A673 (cell line): ENCODE data around the gene MAP3K3. TPM values are rescaled to one million over a fixed set of nuclear protein-coding genes. Genes with fewer than 3 reads are reported as not detected.

Experiments
- BruUV-seq: library from RNA; stranded (reverse); fragments of 400-500 nt; replicated peaks from 2 replicates; lab custom pipeline; 2021; lab: Mats Ljungman, UMichigan
- CTCF ChIA-PET: fragments of 300-600 bp; sonication (Branson Sonifier 250); formaldehyde crosslinking; loops from one replicate; lab custom pipeline; 2022; ENCODE audit warnings: antibody characterized with exemption; lab: Charles Lee
- POLR2A ChIA-PET: fragments of 300-600 bp; sonication (Branson Sonifier 250); formaldehyde crosslinking; loops from one replicate; lab custom pipeline; 2022; ENCODE audit warnings: antibody characterized with exemption; ENCODE audit not compliant: low non-redundant PET; lab: Charles Lee
- DNase-seq: peaks from one replicate; pipeline ENCODE4 v3.0.0-alpha.2; 2015; ENCODE audit warnings: low spot score
- H3K27ac ChIP-seq: fragments of 200-600 bp; sonication (generic); 2 replicates; pipeline ENCODE4 v1.5.1; 2016; ENCODE audit warnings: mixed run types, low read depth, mild to moderate bottlenecking, mixed read lengths, antibody characterized with exemption, low read length; ENCODE audit not compliant: poor library complexity, severe bottlenecking
- H3K27me3 ChIP-seq: fragments of 200-600 bp; sonication (generic); replicated peaks from 2 replicates; pipeline ENCODE4 v1.6.1; 2017; ENCODE audit warnings: mixed run types, low read depth, mild to moderate bottlenecking, mixed read lengths, antibody characterized with exemption, low read length; ENCODE audit not compliant: insufficient read depth, poor library complexity
- H3K36me3 ChIP-seq: fragments of 200-600 bp; sonication (generic); 2 replicates; pipeline ENCODE4 v1.6.1; 2016; ENCODE audit warnings: mixed run types, mild to moderate bottlenecking, mixed read lengths, antibody characterized with exemption, low read length; ENCODE audit not compliant: insufficient read depth, poor library complexity, severe bottlenecking
- H3K4me1 ChIP-seq: fragments of 200-600 bp; sonication (generic); 2 replicates; pipeline ENCODE4 v1.6.1; 2017; ENCODE audit warnings: mixed run types, mild to moderate bottlenecking, mixed read lengths, antibody characterized with exemption, low read length; ENCODE audit not compliant: insufficient read depth, poor library complexity, severe bottlenecking
- H3K4me3 ChIP-seq: fragments of 200-600 bp; sonication (generic); 2 replicates; pipeline ENCODE4 v1.5.1; 2016; ENCODE audit warnings: low read depth, mixed run types, mild to moderate bottlenecking, mixed read lengths, low read length; ENCODE audit not compliant: poor library complexity, severe bottlenecking
- H3K9me3 ChIP-seq: fragments of 200-600 bp; sonication (generic); 2 replicates; pipeline ENCODE4 v1.6.1; 2016; ENCODE audit warnings: mixed run types, low read depth, mild to moderate bottlenecking, mixed read lengths, antibody characterized with exemption, low read length; ENCODE audit not compliant: poor library complexity, severe bottlenecking
- CTCF ChIP-seq: fragments of 300-800, 200-600 bp; sonication (generic); conservative IDR thresholded peaks from 2 replicates; pipeline ENCODE4 v1.5.1; 2017; ENCODE audit warnings: low read depth, mild to moderate bottlenecking, antibody characterized with exemption, low read length, moderate library complexity, mixed read lengths
- EZH2 ChIP-seq: fragments of 200-600 bp; sonication (generic); IDR thresholded peaks from 2 replicates; pipeline ENCODE4 v1.6.1; 2017; ENCODE audit warnings: borderline replicate concordance, low read depth, mild to moderate bottlenecking, mixed read lengths, antibody characterized with exemption, low read length; ENCODE audit not compliant: poor library complexity, severe bottlenecking
- intact Hi-C: fragments of 100-400 bp; cut with micrococcal nuclease; formaldehyde crosslinking; loops from one replicate; pipeline ENCODE4 v1.10.0; 2022; ENCODE audit not compliant: unreplicated experiment
- total RNA-seq: library from RNA; stranded (reverse); gene quantifications from 2 replicates; pipeline ENCODE4 v1.2.3, GENCODE V29; 2021

MAP3K3 gene
- total RNA-seq, 1 experiment from 2014 or later, result 25.9 TPM

- DNase-seq, result no peak
- BruUV-seq, result no TSS peak
- Histone ChIP-seq H3K4me3 (no peak overlapping the region), H3K9me3 (no peaks in the 10 kb centered on the region), H3K36me3 (no peaks in the 10 kb centered on the region), H3K27ac (no peak overlapping the region), H3K27me3 (no peaks in the 10 kb centered on the region), H3K4me1 (peaks cover 36% of the 10 kb centered on the region)
- ChIA-PET CTCF (no interaction called here), POLR2A (no interaction called here)
- intact Hi-C loops, result loop anchor here (5.0 kb wide), 1 partner anchor 57 kb away; the partner anchor contains the start of gene MAP3K3
- TF ChIP-seq EZH2 (no peak), CTCF (peak; percentile 24; the same call in 1 of the 2 replicates)
Observed at GRCh38 chr17:63679214-63679613, 57.0 kb downstream of the MAP3K3 start.

GRCh38 chr17:63680700-63681099 lies 58.5 kb downstream of the MAP3K3 start:
- no peak overlapping the region for H3K4me3 ChIP-seq
- intact Hi-C loops, result no loop called here
- TF ChIP-seq CTCF (no peak), EZH2 (no peak)
- H3K27me3 ChIP-seq, result no peaks in the 10 kb centered on the region
- peaks cover 31% of the 10 kb centered on the region for H3K4me1 ChIP-seq
- no peaks in the 10 kb centered on the region for H3K9me3 ChIP-seq
- no TSS peak for BruUV-seq
- ChIA-PET CTCF (no interaction called here), POLR2A (no interaction called here)
- H3K27ac ChIP-seq, result no peak overlapping the region
- H3K36me3 ChIP-seq, result no peaks in the 10 kb centered on the region
- DNase-seq, result no peak

- H3K9me3 ChIP-seq, result no peaks in the 10 kb centered on the region
- BruUV-seq, result no TSS peak
- H3K27ac ChIP-seq, result no peak overlapping the region
- no peak for DNase-seq
- intact Hi-C loops, result no loop called here
- POLR2A ChIA-PET, result no interaction called here
- no peak for TF ChIP-seq EZH2
- TF ChIP-seq CTCF, result no peak
- no peaks in the 10 kb centered on the region for H3K27me3 ChIP-seq
- H3K4me3 ChIP-seq, result no peak overlapping the region
- H3K4me1 ChIP-seq, result peaks cover 23% of the 10 kb centered on the region
- CTCF ChIA-PET, result no interaction called here
- H3K36me3 ChIP-seq, result no peaks in the 10 kb centered on the region
Observed at GRCh38 chr17:63681530-63681929, 59.3 kb downstream of the MAP3K3 start.
